SU-DHL-6 (cell line): Measurements from ENCODE around the gene USP25.

ENCODE experiments used
- EZH2phosphoT487 ChIP-seq: fragments of 200-600 bp; sonication (generic), shearing (Covaris generic); conservative IDR thresholded peaks from 2 replicates; pipeline ENCODE4 v1.6.1; 2018; ENCODE audit warnings: mild to moderate bottlenecking, antibody characterized with exemption, low read length, moderate library complexity, mixed read lengths
- TF ChIP-seq, protein P1 (sequence below): fragments of 200-600 bp; sonication (generic); IDR thresholded peaks from one replicate; pipeline ENCODE4 v1.5.1; 2017; ENCODE audit warnings: antibody characterized with exemption, mild to moderate bottlenecking, low read length, moderate library complexity; ENCODE audit not compliant: insufficient read depth, poor library complexity, severe bottlenecking

DNA sequence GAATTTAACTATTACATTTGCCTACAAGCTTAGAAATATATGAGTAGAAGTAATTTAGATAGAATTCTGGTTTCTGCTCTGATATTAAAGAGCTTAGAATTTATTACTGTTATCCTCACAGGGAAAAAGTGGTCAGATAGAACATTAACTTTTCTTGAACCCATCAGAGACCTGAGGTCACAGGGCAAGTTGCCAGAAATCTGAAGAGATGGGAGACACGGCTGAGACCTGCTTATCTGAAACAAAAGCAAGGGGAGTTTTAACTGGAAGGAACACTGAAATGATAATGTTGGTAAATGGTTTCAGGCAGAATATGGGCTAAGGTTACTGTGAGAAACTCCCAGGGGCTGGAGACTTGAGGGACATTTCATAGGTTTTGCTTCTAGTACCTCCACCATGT lies 28.0 kb upstream of the USP25 start:
- TF ChIP-seq, protein P1, sequence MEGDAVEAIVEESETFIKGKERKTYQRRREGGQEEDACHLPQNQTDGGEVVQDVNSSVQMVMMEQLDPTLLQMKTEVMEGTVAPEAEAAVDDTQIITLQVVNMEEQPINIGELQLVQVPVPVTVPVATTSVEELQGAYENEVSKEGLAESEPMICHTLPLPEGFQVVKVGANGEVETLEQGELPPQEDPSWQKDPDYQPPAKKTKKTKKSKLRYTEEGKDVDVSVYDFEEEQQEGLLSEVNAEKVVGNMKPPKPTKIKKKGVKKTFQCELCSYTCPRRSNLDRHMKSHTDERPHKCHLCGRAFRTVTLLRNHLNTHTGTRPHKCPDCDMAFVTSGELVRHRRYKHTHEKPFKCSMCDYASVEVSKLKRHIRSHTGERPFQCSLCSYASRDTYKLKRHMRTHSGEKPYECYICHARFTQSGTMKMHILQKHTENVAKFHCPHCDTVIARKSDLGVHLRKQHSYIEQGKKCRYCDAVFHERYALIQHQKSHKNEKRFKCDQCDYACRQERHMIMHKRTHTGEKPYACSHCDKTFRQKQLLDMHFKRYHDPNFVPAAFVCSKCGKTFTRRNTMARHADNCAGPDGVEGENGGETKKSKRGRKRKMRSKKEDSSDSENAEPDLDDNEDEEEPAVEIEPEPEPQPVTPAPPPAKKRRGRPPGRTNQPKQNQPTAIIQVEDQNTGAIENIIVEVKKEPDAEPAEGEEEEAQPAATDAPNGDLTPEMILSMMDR, result no peak
- no peak for TF ChIP-seq EZH2phosphoT487
